HG03025 (cell line): Measurements from ENCODE around the gene ATXN2L.
A peak's percentile ranks its signal among the peaks of the same experiment; 100 is the strongest.
"Not testable (repeated sequence)": the region's sequence is repeated elsewhere in the genome, so short reads cannot be mapped to it uniquely, and the experiment has no call there.

Experiments used
- ATAC-seq: cut with Tn5 transposase; IDR thresholded peaks from one replicate; pipeline ENCODE4 v1.9.1; 2021; ENCODE audit warnings: mild to moderate bottlenecking, moderate library complexity; ENCODE audit not compliant: unreplicated experiment, low FRiP score

The ATXN2L gene, protein sequence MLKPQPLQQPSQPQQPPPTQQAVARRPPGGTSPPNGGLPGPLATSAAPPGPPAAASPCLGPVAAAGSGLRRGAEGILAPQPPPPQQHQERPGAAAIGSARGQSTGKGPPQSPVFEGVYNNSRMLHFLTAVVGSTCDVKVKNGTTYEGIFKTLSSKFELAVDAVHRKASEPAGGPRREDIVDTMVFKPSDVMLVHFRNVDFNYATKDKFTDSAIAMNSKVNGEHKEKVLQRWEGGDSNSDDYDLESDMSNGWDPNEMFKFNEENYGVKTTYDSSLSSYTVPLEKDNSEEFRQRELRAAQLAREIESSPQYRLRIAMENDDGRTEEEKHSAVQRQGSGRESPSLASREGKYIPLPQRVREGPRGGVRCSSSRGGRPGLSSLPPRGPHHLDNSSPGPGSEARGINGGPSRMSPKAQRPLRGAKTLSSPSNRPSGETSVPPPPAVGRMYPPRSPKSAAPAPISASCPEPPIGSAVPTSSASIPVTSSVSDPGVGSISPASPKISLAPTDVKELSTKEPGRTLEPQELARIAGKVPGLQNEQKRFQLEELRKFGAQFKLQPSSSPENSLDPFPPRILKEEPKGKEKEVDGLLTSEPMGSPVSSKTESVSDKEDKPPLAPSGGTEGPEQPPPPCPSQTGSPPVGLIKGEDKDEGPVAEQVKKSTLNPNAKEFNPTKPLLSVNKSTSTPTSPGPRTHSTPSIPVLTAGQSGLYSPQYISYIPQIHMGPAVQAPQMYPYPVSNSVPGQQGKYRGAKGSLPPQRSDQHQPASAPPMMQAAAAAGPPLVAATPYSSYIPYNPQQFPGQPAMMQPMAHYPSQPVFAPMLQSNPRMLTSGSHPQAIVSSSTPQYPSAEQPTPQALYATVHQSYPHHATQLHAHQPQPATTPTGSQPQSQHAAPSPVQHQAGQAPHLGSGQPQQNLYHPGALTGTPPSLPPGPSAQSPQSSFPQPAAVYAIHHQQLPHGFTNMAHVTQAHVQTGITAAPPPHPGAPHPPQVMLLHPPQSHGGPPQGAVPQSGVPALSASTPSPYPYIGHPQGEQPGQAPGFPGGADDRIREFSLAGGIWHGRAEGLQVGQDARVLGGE

DNA sequence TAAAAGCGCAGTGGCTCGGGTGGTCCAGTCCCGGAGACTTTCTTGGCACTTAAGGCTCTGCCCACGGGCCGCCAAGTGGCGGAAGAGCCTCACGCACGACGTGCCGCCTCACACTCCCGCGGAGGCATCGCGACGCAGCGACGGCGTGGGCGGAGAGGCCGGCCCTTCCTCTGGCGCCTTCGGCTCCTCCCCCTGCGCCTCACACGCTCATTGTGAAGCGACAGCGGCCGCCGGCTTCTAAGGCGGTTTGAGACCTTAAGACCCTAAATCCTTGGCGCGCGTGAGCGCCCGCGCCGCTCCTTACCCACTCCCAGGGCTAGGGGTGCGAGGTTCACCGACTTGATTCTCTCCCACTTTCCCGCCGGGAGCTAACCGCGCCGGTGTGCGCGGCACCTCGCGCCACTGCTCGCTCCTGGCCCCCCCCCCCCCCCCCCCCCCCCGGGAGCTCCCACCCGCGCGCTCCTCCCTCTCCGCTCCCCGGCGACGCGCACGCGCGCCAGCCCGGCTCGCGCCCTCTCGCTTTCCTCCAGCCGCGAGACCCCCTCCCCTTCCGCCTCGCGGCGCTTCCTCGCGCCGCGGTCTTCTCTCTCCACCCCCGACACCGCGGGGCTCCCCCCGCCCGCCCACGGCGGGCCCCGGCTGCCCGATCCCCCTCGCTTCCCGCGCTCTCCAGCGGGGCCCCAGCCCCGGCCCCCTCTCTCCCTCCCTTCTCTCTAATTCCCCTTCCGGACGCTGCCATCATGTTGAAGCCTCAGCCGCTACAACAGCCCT is at the start of gene ATXN2L:
TSS of gene ATXN2L (plus strand) at position 480 of the 771 bp plus-strand sequence. CDS start at position 741, 261 bp downstream.
- peak; percentile 47 for ATAC-seq

DNA sequence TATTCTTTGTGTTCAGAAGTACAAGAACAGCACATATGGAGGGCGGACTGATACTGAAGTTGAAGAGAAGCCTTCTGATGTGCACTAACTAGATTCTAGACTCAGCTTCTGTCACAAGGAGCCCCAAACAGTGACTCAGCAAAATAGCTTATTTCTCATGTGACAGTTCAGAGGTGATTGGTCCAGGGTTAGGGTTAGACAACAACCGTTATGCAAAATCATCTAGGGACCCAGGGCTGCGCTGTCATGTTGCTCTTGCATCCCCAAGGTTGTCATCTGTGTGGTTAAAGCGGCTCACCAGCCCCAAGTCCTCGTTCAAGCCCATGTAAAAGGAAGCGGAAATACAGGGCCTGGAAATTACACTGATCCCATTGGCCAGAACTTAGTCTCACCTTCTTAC is 41.1 kb upstream of the ATXN2L start:
- not testable (repeated sequence) for ATAC-seq

DNA sequence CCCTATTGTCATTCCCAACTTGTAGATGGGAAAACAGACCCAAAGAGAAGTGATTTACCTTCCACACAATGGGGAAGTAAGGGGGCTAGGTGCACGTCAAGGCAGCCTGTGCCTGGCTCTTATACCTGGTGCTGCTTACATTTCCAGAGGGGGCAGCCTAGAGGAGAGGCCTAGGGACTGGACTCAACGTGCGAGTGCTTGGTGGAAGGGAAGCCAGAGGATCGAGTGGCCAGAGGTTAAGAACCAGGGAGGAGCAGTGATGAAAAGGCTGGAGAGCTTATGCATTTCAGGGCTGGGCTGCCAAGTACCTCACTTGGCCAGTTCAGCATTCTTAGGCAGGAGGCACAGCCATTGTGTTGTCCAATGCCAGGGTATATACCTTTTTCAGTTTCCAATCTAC is 40.4 kb upstream of the ATXN2L start:
- not testable (repeated sequence) for ATAC-seq

DNA sequence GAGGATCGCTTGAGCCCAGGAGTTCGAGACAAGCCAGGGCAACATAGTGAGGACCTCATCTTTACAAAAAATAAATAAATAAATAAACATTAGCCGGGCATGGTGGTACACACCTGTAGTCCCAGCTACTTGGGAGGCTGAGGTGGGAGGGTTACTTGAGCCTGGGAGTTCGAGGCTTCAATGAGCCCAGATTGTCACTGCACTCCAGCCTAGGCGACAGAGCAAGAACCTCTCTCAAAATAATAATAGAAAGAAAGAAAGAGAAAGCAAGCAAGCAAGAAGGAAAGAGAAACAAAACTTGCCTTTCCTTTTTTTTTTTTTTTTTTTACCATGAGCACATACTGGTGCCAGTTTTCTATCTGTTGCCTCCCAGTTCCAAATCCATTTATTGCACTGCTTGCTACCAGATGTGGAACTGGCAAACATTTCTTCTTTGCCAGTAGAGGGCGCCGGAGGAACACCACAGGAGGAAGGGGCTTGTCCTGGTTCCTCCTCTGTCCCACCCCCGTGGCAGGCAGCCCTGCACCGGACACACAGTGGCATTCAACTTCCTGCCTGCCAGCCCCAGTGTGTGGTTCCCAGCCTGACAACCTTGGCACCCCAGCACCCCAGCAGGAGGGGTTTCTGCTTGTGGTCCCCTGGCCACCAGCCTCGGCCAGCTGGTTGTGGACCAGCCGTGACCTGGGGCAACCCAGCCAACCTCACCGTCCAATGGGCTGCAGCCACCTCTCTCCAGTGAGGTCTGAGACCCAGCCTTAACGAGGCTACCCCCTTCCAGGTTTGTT is 20.4 kb upstream of the ATXN2L start:
- peak; percentile 79 for ATAC-seq

DNA sequence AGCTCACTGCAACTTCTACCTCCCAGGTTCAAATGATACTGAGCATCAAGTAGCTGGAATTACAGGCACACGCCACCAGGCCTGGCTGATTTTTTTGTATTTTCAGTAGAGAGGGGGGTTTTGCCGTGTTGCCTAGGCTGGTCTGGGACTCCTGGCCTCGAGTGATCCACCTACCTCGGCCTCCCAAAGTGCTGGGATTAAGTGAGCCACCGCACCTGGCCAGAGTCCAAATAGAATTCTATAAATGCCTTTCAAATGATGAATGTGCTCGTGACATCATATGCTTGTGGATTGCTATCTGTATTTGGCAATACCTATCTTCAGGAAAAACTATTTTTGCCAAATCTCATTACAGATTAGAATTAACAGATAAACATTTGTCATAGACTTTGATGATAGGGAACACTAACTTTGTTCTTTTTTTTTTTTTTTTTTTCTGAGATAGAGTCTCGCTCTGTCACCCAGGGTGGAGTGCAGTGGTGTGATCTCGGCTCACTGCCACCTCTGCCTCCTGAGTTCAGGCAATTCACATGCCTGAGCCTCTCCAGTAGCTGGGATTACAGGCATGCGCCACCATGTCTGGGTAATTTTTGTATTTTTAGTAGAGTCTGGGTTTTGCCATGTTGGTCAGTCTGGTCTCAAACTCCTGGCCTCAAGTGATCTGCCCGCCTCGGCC is 15.2 kb upstream of the ATXN2L start:
- not testable (repeated sequence) for ATAC-seq

DNA sequence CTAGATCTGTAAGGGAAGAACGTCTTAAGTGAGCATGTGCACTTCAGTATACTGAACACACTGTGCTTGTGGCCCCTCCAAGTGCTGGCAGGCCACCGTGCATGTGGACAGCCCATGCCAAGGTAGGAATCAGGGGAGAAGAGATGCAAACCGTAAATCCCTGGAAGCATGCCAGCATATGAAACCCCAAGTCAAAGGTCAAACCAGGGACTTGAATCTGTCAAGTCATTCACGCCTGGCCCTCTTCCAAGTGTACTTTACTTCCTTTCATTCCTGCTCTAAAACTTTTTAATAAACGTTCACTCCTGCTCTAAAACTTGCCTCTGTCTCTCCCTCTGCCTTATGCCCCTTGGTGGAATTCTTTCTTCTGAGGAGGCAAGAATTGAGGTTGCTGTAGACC is 2.8 kb upstream of the ATXN2L start:
- ATAC-seq, result no peak

DNA sequence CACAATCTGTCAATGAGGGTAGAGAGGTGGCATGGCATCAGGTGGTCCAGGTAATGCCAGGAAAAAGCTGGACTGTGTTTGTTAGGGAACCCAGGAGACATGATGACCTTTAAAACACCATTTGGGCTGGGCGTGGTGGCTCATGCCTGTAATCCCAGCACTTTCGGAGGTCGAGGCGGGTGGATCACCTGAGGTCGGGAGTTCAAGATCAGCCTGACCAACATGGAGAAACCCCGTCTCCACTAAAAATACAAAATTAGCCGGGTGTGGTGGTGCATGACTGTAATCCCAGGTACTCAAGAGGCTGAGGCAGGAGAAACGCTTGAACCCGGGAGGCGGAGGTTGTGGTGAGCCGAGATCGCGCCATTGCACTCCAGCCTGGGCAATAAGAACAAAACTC is 2.3 kb upstream of the ATXN2L start:
- not testable (repeated sequence) for ATAC-seq

DNA sequence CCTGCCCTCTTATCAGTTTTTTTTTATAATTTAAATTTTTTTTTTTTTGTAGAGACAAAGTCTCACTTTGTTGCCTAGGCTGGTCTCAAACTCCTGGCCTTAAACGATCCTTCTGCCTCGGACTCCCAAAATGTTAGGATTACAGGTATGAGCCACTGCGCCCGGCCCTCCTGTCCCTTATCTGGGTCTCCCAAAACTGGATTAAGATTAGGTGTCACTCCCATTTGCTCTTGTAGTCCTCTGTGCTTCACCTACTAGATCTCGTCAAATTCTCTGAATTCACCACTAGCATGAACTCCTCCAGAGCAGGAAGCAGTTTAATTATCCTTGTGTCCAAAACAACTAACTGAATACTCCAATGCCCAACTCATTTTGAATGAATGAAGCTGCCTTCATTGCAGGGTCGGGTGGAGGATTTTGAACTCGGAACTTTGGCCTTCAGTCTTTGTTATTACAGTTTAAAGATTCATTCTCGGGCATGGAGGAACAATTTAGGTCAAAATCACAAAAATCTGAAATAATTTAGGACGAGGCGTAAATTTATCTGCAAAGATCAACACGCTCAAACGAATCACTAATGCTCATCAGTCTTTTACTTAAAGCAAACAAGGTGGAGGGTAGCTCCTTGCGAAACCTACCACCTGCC is 802 bp upstream of the ATXN2L start:
- no peak for ATAC-seq

DNA sequence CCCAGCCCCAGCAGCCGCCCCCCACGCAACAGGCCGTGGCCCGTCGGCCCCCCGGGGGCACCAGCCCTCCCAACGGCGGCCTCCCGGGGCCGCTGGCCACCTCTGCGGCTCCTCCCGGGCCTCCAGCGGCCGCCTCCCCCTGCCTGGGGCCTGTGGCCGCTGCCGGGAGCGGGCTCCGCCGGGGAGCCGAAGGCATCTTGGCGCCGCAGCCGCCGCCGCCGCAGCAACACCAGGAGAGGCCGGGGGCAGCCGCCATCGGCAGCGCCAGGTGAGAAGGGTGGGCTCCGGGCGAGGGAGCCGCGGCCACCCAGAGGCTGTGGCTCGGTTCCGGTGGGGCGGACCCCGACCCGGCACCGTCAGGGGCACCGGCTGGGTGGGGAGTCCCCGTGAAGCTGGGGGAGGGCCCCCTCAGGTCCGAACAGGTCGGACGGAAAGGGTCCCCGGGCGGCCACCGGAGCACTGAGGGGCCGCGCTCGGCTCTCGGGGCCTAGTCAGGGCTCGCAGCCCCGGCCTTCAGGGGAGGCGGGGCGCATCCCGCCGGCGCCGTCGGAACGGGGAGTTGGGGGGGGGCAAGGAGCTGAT is 583 bp downstream of the ATXN2L start:
- ATAC-seq, result peak; percentile 24

DNA sequence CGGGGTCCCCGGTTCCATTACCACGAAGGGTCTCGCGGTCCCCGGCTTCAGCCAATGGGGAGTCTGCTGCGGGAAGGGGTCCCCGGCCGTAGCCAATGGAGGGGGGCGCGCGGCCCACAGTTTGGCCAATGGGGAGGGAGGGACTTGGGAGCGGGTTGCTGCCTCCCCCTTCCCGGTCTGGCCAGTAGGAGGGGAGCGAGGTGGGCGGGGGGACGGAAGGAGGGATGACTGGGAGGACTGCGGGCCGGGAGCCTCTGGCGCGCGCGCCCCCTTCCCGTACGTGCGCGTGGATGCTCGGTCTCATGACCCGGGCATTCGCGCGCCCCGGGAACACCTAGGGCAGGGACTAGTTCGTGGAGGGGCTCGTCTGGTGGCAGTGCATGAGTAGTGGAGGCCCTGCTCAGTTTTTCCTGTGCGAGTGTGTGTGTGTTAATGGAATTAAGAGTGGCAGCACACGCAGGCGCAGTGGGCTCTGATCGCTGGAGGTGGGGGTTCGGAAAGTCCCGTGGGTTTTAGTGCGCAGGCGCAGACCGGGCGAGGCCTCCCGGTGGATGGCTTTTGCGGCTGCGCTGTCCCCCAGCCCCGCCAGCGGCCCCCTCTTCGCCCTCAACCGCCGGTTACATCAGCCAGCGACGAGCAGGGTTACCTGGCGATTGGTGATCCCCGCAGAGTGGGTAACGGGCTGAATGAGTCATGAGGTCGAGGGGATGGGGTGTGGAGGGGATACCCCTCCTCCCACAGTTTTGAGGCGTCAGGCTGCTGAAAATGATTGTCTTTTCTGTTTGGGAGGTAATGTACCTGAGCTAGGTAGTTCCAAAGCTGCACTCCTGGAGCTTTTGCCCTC is 1.3 kb downstream of the ATXN2L start:
- ATAC-seq, result peak; percentile 46

DNA sequence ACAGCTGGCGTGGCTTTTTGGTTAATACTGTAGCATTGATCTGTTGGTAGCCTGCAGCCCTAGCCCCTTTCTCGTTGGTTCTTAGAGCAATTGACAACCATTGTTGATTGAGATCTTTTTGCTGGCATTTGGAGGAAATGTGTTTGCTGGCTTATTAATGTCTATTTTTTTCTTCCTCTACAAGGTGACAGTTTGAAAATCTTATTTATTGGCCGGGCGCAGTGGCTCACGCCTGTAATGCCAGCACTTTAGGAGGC is 1.8 kb downstream of the ATXN2L start:
- ATAC-seq, result no peak

DNA sequence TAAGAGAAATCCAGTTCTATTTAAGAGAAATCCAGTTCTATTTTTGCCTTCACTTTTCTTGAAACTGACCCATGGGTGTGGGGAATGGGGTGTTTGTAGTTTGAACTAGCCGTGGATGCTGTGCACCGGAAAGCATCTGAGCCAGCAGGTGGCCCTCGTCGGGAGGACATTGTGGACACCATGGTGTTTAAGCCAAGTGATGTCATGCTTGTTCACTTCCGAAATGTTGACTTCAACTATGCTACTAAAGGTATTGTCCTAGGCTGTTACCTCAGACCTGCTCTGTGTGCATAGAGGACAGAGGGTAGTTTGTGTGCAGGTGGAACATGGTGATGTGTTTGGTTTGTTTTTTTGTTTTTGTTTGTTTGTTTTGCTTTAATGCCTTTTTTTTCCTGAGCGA is 3.3 kb downstream of the ATXN2L start:
- no peak for ATAC-seq

DNA sequence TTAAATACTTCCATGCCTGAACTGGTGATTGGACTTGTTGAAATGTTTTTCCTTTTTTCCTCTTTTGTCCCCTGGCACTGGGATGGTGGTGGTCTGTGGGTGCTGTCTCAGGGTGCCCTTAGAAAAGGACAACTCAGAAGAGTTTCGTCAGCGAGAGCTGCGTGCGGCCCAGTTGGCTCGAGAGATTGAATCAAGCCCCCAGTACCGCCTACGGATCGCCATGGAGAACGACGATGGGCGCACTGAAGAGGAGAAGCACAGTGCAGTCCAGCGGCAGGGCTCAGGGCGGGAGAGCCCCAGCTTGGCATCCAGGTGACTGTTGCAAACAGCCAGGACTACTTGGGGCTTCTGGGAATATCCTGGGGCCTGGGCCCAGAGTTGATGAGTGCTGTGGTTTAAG is 6.9 kb downstream of the ATXN2L start:
- ATAC-seq, result no peak

DNA sequence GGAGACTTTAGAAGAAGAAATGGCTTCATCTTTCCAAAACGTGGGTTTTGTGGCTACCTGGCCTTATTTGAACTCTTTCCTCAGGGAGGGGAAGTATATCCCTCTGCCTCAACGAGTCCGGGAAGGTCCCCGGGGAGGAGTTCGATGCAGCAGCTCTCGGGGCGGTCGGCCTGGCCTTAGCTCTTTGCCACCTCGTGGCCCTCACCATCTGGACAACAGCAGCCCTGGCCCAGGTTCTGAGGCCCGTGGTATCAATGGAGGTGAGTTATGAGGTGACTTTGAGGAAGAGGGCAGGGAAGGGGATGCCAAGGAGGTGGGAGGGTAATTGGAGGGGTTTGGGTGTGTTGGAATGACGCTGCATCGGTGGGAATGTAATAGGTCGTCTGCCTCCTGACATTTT is 7.7 kb downstream of the ATXN2L start:
- ATAC-seq, result no peak

DNA sequence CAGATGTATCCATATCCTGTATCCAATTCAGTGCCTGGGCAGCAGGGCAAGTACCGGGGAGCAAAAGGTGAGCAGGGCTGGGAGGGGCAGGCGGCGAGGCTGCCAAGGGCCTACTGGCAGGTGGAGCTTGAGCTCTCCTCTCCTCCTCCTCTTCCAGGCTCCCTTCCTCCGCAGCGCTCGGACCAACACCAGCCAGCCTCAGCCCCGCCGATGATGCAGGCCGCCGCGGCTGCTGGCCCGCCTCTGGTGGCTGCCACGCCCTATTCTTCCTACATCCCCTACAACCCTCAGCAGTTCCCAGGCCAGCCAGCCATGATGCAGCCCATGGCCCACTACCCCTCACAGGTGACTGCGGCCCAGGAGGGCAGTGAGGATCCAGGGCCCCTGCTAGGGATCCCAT is 11.6 kb downstream of the ATXN2L start:
- no peak for ATAC-seq

DNA sequence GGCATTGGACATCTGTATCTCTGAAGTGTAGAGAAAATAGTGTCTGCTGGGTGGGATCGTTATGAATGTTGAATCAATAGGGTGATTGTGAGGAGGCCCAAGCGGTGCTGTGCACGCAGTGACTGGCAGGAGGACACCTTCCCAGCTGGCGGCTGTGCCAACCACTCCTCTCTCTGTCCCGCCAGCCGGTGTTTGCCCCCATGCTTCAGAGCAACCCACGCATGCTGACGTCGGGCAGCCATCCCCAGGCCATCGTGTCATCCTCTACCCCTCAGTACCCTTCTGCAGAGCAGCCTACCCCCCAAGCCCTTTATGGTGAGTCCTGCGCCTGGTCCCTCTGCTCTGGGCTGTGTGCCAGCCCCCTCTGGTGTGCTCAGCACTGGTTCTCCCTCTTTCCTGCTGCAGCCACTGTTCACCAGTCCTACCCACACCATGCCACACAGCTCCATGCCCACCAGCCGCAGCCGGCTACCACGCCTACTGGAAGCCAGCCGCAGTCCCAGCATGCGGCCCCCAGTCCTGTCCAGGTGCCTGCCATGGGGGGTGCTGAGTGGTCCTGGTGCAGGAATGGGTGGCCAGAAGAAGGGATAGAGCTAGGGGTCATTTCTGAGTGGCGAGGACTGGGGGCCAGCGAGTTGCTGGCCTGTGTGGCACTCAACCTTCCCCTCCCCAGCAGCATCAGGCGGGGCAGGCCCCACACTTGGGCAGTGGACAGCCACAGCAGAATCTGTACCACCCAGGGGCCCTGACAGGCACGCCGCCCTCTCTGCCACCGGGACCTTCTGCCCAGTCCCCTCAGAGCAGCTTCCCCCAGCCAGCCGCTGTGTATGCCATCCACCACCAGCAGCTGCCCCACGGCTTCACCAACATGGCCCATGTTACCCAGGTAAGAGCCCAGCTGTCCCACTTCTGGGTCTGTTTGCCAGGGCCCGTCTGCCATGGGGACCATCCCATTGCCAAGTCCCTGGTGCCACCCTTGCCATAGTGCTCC is 12.4 kb downstream of the ATXN2L start:
- no peak for ATAC-seq
